Nephron progenitor cell (in vitro differentiated cells): ENCODE results near the gene C2orf72.

ENCODE experiments used
- DNase-seq: peaks from one replicate; pipeline ENCODE4 v3.0.0; 2021
- H3K27ac Mint-ChIP-seq: 2 replicates; pipeline ENCODE4 v1.8.0; 2021; ENCODE audit warnings: mild to moderate bottlenecking, moderate library complexity, mixed read lengths
- H3K27me3 Mint-ChIP-seq: 2 replicates; pipeline ENCODE4 v1.8.0; 2021; ENCODE audit warnings: mild to moderate bottlenecking, low read depth, mixed read lengths; ENCODE audit not compliant: poor library complexity
- H3K36me3 Mint-ChIP-seq: 2 replicates; pipeline ENCODE4 v1.8.0; 2021; ENCODE audit warnings: low read depth, mixed read lengths
- H3K4me1 Mint-ChIP-seq: 2 replicates; pipeline ENCODE4 v1.8.0; 2021; ENCODE audit warnings: mixed read lengths
- H3K4me3 Mint-ChIP-seq: 2 replicates; pipeline ENCODE4 v1.8.0; 2021; ENCODE audit warnings: mild to moderate bottlenecking, moderate library complexity, mixed read lengths
- H3K9me3 Mint-ChIP-seq: 2 replicates; pipeline ENCODE4 v1.8.0; 2021; ENCODE audit warnings: mild to moderate bottlenecking, moderate library complexity, mixed read lengths
- TF ChIP-seq, protein P1 (sequence below): fragments of 200-600 bp; sonication (generic); IDR thresholded peaks from 2 replicates; pipeline ENCODE4 v1.5.0; 2021; ENCODE audit warnings: antibody characterized with exemption

The C2orf72 gene

DNA sequence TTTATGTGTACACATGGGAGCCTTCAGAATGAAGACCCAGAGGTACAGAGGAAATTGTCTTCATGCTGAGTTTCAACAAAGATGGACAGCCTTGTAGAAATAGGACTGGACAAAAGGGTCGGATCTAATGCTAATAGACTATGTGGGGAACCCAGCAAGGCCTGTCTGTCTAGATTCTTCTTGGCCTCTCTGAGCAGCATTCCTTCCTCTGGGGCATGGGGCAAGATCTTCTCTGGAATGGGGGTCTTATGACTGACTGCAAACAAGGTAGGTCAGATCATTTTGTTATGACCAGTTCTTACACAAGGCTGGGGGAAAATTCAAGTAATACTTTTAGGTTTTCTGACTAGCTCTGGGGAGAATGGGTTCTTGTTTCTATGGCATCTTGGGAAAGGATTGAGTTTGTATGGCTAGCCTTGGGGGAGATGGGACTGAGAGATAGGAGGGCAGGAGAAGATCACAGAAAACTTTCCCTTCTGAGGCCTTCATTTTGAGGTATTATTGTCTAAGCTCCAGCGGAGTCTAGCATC is 27.1 kb upstream of the C2orf72 start:
- TF ChIP-seq, protein P1, sequence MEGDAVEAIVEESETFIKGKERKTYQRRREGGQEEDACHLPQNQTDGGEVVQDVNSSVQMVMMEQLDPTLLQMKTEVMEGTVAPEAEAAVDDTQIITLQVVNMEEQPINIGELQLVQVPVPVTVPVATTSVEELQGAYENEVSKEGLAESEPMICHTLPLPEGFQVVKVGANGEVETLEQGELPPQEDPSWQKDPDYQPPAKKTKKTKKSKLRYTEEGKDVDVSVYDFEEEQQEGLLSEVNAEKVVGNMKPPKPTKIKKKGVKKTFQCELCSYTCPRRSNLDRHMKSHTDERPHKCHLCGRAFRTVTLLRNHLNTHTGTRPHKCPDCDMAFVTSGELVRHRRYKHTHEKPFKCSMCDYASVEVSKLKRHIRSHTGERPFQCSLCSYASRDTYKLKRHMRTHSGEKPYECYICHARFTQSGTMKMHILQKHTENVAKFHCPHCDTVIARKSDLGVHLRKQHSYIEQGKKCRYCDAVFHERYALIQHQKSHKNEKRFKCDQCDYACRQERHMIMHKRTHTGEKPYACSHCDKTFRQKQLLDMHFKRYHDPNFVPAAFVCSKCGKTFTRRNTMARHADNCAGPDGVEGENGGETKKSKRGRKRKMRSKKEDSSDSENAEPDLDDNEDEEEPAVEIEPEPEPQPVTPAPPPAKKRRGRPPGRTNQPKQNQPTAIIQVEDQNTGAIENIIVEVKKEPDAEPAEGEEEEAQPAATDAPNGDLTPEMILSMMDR = no peak
- Mint-ChIP-seq H3K36me3 (peaks cover 4% of the 10 kb centered on the region), H3K4me3 (no peak overlapping the region), H3K27ac (no peak overlapping the region), H3K4me1 (peaks cover 18% of the 10 kb centered on the region), H3K27me3 (peaks cover 23% of the 10 kb centered on the region), H3K9me3 (peaks cover 5% of the 10 kb centered on the region)
- no peak for DNase-seq

DNA sequence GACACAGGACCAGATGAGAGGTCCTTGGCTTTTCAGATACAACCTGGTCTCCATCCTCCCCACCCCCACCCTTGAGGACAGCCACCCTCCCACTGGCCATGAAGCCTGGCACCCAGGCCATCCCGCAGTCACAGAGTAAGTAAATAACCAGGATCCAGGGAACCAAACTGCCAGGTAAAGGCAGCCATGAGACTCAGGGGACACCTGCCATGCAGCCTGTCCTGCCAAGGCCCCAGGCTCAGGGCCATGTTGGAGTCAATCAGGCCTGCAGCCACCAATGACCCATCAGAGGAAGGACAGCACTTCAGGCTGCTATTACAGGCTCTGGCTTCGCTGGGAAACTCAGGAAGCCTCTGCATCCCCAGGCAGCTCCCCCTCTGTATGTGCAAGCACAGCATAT is 25.8 kb upstream of the C2orf72 start:
- no peak overlapping the region for H3K4me3 Mint-ChIP-seq
- no peaks in the 10 kb centered on the region for H3K9me3 Mint-ChIP-seq
- peaks cover 22% of the 10 kb centered on the region for H3K27me3 Mint-ChIP-seq
- H3K4me1 Mint-ChIP-seq = peaks cover 12% of the 10 kb centered on the region
- TF ChIP-seq, protein P1 = no peak
- no peak overlapping the region for H3K27ac Mint-ChIP-seq
- no peaks in the 10 kb centered on the region for H3K36me3 Mint-ChIP-seq
- no peak for DNase-seq

DNA sequence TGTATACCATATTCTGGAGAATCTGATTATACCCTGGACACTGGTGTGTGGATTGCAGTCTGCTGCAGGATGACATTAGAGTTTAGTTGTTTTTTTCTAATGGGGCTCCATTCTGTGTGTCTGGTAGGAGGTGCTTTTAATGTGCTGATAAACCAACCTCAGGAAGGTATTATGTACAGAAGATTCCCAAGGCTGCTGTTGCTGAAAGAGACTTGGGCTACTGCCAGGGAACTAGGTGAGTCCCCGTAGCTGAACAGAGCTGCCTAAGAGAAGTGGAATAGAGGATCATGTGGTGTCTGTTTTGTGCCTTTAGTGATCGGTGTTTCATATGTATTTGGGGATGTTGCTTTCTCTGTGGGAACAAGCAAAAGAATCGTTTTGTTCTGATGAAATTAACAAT is 24.9 kb upstream of the C2orf72 start:
- Mint-ChIP-seq H3K4me1 (peaks cover 2% of the 10 kb centered on the region), H3K27ac (no peak overlapping the region), H3K4me3 (no peak overlapping the region), H3K27me3 (peaks cover 23% of the 10 kb centered on the region), H3K9me3 (no peaks in the 10 kb centered on the region), H3K36me3 (no peaks in the 10 kb centered on the region)
- TF ChIP-seq, protein P1 = no peak
- no peak for DNase-seq

DNA sequence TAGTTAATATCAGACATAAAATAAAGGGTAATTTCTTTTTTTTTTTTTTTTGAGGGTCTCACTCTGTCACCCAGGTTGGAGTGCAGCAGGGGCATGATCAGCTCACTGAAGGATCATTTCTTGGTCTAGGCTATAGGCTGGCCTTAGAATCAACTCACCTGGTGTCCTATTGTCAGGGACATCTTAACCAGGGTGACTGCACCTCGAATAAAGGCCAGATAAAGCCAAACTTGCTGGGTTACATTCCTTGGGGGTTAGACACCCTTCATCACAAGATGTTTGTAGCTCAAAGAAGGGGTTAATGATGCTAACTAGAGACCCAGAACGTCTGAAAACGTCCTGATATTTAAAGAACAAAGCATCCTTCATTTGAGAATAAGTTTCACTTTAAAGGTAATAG is 23.5 kb upstream of the C2orf72 start:
- Mint-ChIP-seq H3K4me1 (no peaks in the 10 kb centered on the region), H3K4me3 (no peak overlapping the region), H3K27ac (no peak overlapping the region), H3K27me3 (peaks cover 24% of the 10 kb centered on the region), H3K9me3 (peaks cover 5% of the 10 kb centered on the region), H3K36me3 (no peaks in the 10 kb centered on the region)
- DNase-seq = no peak
- TF ChIP-seq, protein P1 = no peak

DNA sequence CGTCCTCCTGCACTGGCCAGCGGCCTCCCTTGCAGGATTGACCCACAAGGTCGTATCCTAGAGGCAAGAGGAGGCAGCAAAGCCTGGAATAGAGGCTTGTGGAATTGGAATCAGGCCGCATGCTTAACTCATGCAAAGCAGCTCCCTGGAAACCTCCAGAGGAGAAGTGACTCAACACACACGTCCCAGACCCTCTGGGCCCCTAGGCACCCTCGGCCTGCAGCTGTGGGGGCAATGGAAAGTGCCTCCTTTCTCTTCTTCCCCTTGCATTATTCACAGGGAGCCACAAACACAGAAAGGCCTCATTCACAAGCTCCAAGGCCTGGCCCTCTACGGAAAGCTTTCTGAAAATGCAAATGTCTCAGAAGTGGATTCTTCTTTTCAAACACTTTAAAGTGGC is 21.8 kb upstream of the C2orf72 start:
- no peak for DNase-seq
- no peaks in the 10 kb centered on the region for H3K36me3 Mint-ChIP-seq
- H3K4me3 Mint-ChIP-seq = no peak overlapping the region
- H3K27me3 Mint-ChIP-seq = peaks cover 28% of the 10 kb centered on the region
- TF ChIP-seq, protein P1 = no peak
- peaks cover 11% of the 10 kb centered on the region for H3K9me3 Mint-ChIP-seq
- no peaks in the 10 kb centered on the region for H3K4me1 Mint-ChIP-seq
- no peak overlapping the region for H3K27ac Mint-ChIP-seq

DNA sequence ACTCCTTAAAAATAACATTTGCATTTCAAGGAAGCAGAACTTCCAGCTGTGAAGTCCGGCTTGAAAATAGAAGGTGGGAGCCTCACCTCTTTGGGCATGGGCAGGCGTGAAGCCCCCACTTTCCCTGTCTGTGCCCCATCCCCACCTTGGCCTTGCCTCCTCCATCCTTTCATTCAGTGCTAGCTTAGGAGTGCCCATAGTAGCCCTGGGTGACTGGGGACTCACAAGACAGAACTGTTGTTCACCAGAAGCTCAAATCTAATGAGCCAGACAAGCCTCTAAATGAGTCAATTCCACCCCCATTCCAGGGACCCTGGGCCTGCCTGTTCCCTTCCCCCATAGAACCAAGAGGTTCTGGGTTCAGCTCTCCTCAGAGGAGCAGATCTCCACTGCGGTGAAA is 21.4 kb upstream of the C2orf72 start:
- no peaks in the 10 kb centered on the region for H3K36me3 Mint-ChIP-seq
- peaks cover 28% of the 10 kb centered on the region for H3K27me3 Mint-ChIP-seq
- peaks cover 11% of the 10 kb centered on the region for H3K9me3 Mint-ChIP-seq
- no peaks in the 10 kb centered on the region for H3K4me1 Mint-ChIP-seq
- TF ChIP-seq, protein P1 = no peak
- DNase-seq = no peak
- H3K4me3 Mint-ChIP-seq = no peak overlapping the region
- no peak overlapping the region for H3K27ac Mint-ChIP-seq
